ACC112 (cell line): ENCODE measurements around the gene LYPD3.
"Not testable (repeated sequence)": the region's sequence is repeated elsewhere in the genome, so short reads cannot be mapped to it uniquely, and the experiment has no call there.

Experiments used
- H2AFZ ChIP-seq: fragments of 200-600 bp; sonication (generic); one replicate; pipeline ENCODE4 v1.6.0; 2017; ENCODE audit warnings: antibody characterized with exemption, low read length; ENCODE audit not compliant: unreplicated experiment
- H3K27ac ChIP-seq: fragments of 200-600 bp; sonication (generic); 2 replicates; pipeline ENCODE4 v1.5.1; 2014; ENCODE audit warnings: low read depth, mild to moderate bottlenecking, antibody characterized with exemption, low read length, moderate library complexity
- H3K27me3 ChIP-seq: fragments of 200-600 bp; sonication (generic); 2 replicates; pipeline ENCODE4 v1.6.1; 2014; ENCODE audit warnings: mild to moderate bottlenecking, antibody characterized with exemption, low read length, moderate library complexity, mixed read lengths; ENCODE audit not compliant: insufficient read depth
- H3K36me3 ChIP-seq: fragments of 200-600 bp; sonication (generic); 2 replicates; pipeline ENCODE4 v1.6.1; 2016; ENCODE audit warnings: mild to moderate bottlenecking, antibody characterized with exemption, low read length, moderate library complexity, mixed read lengths; ENCODE audit not compliant: insufficient read depth
- H3K4me1 ChIP-seq: fragments of 200-600 bp; sonication (generic); one replicate; pipeline ENCODE4 v1.6.1; 2016; ENCODE audit warnings: low read length, mixed read lengths; ENCODE audit not compliant: insufficient read depth, unreplicated experiment, control insufficient read depth
- H3K4me3 ChIP-seq: fragments of 200-600 bp; sonication (generic); 2 replicates; pipeline ENCODE4 v1.5.1; 2014; ENCODE audit warnings: mild to moderate bottlenecking, low read depth, low read length
- H3K79me2 ChIP-seq: fragments of 200-600 bp; sonication (generic); one replicate; pipeline ENCODE4 v1.6.0; 2016; ENCODE audit warnings: low read length; ENCODE audit not compliant: control insufficient read depth, unreplicated experiment, insufficient read depth

LYPD3 gene

DNA sequence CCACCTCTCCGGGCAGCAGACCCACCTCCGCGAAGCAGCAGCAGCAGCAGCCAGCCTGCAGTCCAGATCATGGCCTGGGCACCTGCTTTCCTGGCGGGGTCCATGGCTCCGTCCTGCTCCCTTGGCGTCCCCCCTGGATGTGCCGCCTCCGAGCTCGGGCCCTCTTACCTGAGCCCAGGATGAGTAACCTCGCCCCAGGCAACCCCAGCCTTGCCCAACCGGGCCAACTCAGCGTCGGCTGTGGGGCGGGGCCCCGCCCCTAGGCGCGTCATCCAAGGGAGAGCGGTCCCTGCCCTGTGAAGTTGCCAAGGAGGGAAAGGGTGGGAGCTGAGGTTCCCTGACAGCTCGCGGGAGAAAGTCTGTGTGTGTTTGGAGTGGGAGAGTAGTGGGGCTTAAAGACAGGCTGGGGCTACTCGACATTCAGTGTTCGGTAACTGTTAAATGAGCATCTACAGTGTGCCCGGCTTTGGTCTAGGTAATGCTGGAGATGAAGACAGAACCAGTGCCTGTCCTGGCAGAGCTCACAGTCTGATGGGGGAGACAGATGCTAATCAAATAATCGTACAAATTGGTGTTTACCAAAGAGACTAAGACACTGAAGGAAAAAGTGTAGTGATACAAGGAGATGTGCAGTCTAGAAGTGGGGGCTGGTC is at the start of gene LYPD3:
TSS of gene LYPD3 (minus strand) at position 141 of the 653 bp plus-strand sequence. CDS start at position 104, 37 bp downstream.
- Histone ChIP-seq H3K36me3 (no peaks in the 10 kb centered on the region), H3K27ac (no peak within 1 kb of the TSS), H3K4me1 (peaks cover 6% of the 10 kb centered on the region), H3K79me2 (no peaks in the 10 kb centered on the region), H3K4me3 (peak within 1 kb of the TSS; percentile 79; the same call in 1 of the 2 replicates), H3K27me3 (no peaks in the 10 kb centered on the region), H2AFZ (no peak within 1 kb of the TSS)

DNA sequence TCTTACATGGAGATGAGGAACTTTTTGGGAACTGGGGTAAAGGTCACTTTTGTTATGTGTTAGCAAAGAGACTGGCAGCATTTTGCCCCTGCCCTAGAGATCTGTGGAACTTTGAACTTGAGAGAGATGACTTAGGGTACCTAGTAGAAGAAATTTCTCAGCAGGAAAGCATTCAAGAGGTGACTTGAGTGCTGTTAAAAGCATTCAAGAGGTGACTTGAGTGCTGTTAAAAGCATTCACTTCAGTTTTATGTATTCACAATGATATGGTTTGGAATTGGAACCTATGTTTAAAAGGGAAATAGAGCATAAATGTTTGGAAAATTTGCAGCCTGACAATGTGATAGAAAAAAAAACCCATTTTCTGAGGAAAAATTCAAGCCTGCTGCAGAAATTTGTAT is 47.0 kb upstream of the LYPD3 start:
- not testable (repeated sequence) for H3K27ac ChIP-seq, H3K27me3 ChIP-seq, H3K36me3 ChIP-seq, H3K4me3 ChIP-seq, H2AFZ ChIP-seq, H3K79me2 ChIP-seq, H3K4me1 ChIP-seq

DNA sequence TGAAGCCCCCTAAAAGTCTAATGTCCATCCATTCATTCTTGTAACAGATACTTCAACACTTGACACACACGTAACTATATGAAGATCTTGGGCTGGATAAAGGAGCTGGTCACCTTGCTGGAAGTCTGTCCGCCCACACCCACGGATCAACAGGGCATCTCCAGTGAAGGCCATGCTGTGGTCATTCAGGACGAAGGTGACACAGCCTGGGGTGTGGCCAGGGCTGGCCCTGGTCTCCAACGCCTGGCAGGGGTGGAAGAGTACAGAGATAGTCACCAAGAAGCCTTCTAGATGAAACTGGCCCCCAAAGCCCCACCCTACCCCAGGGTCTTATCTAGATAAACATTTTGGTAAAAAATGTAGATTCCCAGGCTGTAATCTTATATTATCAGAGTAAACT is 45.9 kb upstream of the LYPD3 start:
- Histone ChIP-seq H3K4me1 (no peaks in the 10 kb centered on the region), H3K4me3 (no peak overlapping the region), H3K27ac (no peak overlapping the region), H3K27me3 (no peaks in the 10 kb centered on the region), H2AFZ (no peak overlapping the region), H3K79me2 (no peaks in the 10 kb centered on the region), H3K36me3 (no peaks in the 10 kb centered on the region)

DNA sequence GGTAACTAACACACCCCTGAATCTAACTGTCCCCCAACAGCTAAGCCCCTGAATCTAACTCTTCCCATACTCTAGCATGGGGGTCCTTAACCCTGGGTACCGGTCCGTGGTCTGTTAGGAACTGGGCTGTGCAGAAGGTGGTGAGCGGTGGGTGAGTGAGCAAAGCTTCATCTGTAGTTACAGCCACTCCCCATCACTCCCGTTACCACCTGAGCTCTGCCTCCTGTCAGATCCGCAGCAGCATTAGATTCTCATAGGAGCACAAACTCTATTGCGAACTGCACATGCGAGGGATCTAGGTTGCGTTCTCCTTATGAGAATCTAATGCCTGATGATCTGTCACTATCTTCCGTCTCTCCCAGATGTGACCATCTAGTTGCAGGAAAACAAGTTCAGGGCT is 45.3 kb upstream of the LYPD3 start:
- no peak overlapping the region for H2AFZ ChIP-seq
- H3K27me3 ChIP-seq, result no peaks in the 10 kb centered on the region
- no peaks in the 10 kb centered on the region for H3K79me2 ChIP-seq
- no peak overlapping the region for H3K27ac ChIP-seq
- H3K36me3 ChIP-seq, result no peaks in the 10 kb centered on the region
- H3K4me3 ChIP-seq, result no peak overlapping the region
- H3K4me1 ChIP-seq, result no peaks in the 10 kb centered on the region

DNA sequence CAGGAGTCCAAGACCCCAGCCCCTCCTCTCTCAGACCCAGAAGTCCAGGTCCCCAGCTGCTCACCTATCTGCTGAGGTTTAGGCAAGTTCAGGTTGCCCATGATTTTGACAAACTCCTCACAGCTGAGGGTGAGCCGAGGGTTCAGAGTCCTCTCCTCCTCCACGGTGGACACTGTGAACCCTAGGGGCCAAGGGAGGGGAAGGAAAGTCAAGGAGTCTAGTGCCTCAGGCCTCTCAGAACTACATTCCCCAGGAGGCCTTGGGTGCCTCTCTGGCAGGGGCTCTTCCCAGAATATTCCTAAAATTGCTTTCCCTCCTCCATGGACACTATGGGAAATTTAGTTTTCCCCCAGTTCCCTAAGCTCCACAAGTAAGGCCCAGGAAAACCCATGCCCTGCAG is 42.5 kb upstream of the LYPD3 start:
- no peak overlapping the region for H3K4me3 ChIP-seq
- no peaks in the 10 kb centered on the region for H3K79me2 ChIP-seq
- H2AFZ ChIP-seq, result no peak overlapping the region
- no peaks in the 10 kb centered on the region for H3K27me3 ChIP-seq
- H3K27ac ChIP-seq, result no peak overlapping the region
- H3K36me3 ChIP-seq, result no peaks in the 10 kb centered on the region
- peaks cover 8% of the 10 kb centered on the region for H3K4me1 ChIP-seq

DNA sequence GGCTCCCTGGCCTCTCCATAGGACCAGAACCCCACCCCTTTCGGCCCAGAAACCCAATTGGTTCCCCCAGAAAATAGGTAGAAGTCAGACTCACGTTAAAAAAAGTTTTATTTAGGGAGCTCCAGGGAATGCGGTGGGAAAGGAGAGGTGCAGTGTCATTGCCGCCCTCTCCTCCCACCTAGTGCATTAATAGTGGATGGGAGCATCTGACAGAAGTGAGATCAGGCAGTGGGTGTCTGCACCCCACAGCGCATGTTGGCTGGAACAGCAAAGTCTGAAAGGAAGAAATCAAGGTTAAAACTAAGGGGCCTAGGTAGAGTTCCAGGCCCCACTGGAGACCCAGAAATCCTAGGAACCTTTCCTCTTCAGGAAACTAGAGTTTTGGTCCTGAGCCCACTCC is 41.2 kb upstream of the LYPD3 start:
- no peaks in the 10 kb centered on the region for H3K27me3 ChIP-seq
- H2AFZ ChIP-seq, result no peak overlapping the region
- H3K79me2 ChIP-seq, result no peaks in the 10 kb centered on the region
- no peak overlapping the region for H3K4me3 ChIP-seq
- H3K27ac ChIP-seq, result no peak overlapping the region
- H3K4me1 ChIP-seq, result peaks cover 9% of the 10 kb centered on the region
- H3K36me3 ChIP-seq, result no peaks in the 10 kb centered on the region

DNA sequence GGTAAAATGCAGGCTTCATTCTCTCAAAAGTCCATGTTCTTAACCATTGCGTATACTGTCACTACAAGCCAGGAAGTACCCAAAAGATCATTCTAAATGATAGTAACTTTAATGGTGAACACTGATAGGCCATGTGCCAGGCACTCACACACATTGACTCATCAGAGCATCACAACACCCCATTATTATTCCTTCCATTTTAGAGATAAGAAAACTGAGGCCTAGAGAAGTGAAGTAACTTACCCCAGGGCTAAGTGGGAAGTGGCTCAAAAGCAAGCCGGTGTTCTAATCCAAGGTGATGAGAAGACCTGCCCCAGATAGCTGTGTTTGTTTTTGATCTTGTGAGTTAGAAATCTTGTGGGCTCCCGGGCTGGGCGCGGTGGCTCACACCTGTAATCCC is 40.5 kb upstream of the LYPD3 start:
- H3K27ac ChIP-seq, result no peak overlapping the region
- H3K79me2 ChIP-seq, result no peaks in the 10 kb centered on the region
- H3K27me3 ChIP-seq, result no peaks in the 10 kb centered on the region
- no peak overlapping the region for H2AFZ ChIP-seq
- no peaks in the 10 kb centered on the region for H3K36me3 ChIP-seq
- peaks cover 9% of the 10 kb centered on the region for H3K4me1 ChIP-seq
- H3K4me3 ChIP-seq, result no peak overlapping the region

DNA sequence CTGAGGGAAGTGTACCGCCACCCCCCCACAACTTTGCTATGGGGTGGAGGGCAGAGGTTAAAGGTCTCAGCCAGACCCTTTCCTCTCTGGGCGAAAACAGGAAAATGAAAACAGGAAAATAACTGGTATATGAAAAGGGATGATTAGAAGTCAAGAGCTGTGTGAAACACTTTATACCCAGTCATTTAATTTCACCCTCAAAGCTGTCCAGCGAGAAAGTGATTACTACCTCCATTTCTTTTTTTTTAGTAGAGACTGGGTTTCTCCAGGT is 39.7 kb upstream of the LYPD3 start:
- Histone ChIP-seq H3K4me3 (no peak overlapping the region; the same call in 1 of the 2 replicates), H3K4me1 (peaks cover 9% of the 10 kb centered on the region), H3K79me2 (no peaks in the 10 kb centered on the region), H2AFZ (no peak overlapping the region), H3K27ac (no peak overlapping the region), H3K36me3 (no peaks in the 10 kb centered on the region), H3K27me3 (no peaks in the 10 kb centered on the region)

DNA sequence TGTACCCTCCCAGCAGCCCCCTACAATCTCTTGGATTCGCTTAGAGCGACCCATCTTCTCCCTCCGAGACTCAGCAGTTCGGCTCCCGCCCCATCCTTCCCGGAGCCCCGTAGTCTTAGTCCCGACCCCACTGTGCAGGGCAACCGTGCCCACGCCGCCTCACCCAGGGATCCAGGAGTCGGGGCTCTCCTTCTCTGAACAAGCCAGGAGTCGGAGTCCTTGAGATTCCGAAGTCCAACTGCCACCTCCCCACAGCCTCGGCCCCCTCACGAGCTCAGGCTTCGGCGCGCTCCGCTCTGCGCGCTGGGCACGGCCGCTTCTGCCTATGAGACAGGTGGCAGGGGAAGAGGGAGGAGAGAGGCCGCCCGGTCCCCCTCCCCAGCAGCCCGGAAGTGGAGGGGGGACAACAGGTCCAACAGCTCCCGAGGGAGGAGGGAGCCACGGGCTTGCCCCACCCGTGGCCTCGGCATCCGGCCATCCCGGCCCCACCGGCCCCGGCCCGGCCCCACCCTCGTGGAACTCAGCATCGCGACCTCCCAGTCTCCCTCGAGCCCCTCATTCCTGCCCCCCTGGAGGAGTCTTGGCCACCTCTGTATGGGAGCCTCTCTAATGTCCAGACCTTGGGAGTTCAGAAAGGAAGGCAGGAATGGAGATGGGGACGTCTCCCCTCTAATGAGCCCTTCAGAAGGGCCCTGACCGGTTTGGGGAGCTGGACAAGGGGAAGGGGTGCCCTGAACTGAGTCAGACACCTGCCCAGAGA is 39.2 kb upstream of the LYPD3 start, which contains the start of gene PHLDB3:
TSS of gene PHLDB3 (minus strand) at position 321 of the 760 bp plus-strand sequence. CDS start 628 bp downstream, outside the sequence.
- Histone ChIP-seq H3K36me3 (no peaks in the 10 kb centered on the region), H3K79me2 (no peaks in the 10 kb centered on the region), H3K27me3 (no peaks in the 10 kb centered on the region), H3K4me1 (peaks cover 9% of the 10 kb centered on the region), H3K4me3 (peak within 1 kb of the TSS; percentile 90), H2AFZ (peak within 1 kb of the TSS; percentile 81), H3K27ac (peak within 1 kb of the TSS; percentile 22; the same call in 1 of the 2 replicates)

DNA sequence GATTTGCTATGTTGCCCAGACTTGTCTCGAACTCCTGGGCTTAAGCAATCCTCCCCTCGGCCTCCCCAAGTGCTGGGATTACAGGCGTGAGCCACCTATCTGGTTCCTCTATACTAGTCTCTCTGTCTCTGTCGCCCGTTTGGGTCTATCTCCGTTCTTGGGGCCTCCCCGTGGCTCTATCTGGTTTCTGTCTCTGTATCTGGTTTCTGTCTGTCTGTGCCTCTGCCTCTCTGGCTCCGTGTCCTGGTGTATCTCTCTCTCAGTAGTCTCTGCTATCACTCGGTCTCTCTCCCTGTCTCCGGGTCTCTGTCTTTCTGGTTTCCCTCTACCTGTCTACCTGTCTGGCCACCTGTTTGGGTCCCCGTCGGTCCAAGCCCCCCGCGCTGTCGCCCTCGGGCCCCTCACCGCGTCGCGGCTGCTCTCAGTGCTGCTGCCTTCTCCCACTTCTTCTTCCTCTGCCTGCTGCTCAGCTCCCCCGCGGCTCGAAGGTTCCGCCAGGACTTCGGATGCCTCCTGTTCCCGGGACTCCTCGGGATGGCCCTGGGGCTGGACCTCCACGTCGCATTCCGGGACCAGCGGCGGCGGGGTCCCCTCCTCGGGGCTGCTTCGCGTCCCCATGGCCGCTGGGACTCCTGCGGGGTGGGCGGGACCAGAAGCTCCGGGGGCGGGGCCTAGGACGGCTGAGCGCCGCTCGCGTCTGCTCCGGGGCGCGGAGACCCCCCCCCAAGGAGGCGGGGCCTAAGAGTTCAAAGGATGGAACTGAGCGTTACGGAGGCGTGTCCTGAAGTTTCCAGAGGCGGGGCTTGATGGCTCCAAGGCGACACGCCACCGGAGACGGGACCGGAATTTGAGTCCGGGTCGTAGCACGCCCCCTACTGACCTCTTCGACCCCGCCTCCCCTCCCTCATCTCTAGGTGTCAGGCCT is 38.4 kb upstream of the LYPD3 start:
- peaks cover 9% of the 10 kb centered on the region for H3K4me1 ChIP-seq
- H3K4me3 ChIP-seq, result peak overlapping the region; percentile 90
- H3K79me2 ChIP-seq, result no peaks in the 10 kb centered on the region
- no peaks in the 10 kb centered on the region for H3K27me3 ChIP-seq
- peak overlapping the region; percentile 22; the same call in 1 of the 2 replicates for H3K27ac ChIP-seq
- no peaks in the 10 kb centered on the region for H3K36me3 ChIP-seq
- peak overlapping the region; percentile 81 for H2AFZ ChIP-seq
